K562 (cell line): ENCODE data around the gene HEY2. TPM values are rescaled to one million over a fixed set of nuclear protein-coding genes. Genes with fewer than 3 reads are reported as not detected.
A peak's percentile ranks its signal among the peaks of the same experiment; 100 is the strongest.

Experiments
- ATAC-seq: fragments of 200-7000 bp; cut with Tn5 transposase; 3 replicates; pipeline ENCODE4 v1.9.1; 2020; ENCODE audit warnings: moderate library complexity
- BruUV-seq: library from RNA; stranded (reverse); fragments of 400-500 nt; replicated peaks from 2 replicates; lab custom pipeline; 2021; lab: Mats Ljungman, UMichigan
- CTCF ChIA-PET: fragments of 300-600 bp; formaldehyde crosslinking; extraction: SDS; loops from one replicate; lab custom pipeline; 2021; ENCODE audit warnings: low intra/inter-chr PET ratio; lab: Yijun Ruan, JAX
- POLR2A ChIA-PET: fragments of 300-600, 350-650 bp; sonication (Branson Sonifier 250); formaldehyde crosslinking; extraction: SDS; loops from one replicate; lab custom pipeline; 2021; ENCODE audit warnings: antibody characterized with exemption, inconsistent platforms; lab: Yijun Ruan, JAX
- DNase-seq, 4 experiments: peaks; one replicate each; pipeline versions ENCODE4 v3.0.0 to v3.0.0-alpha.2; 2011 to 2018; ENCODE audit warnings: low spot score in 3 of 4, mixed read lengths in 3 of 4; ENCODE audit errors: extremely low read depth in 1 of 4
- FAIRE-seq: peaks from 2 replicates; lab custom pipeline; 2011; peaks lifted over from hg19 to GRCh38; lab: Jason Lieb, UNC
- H2AFZ ChIP-seq: 2 replicates; pipeline ENCODE4 v1.6.0; 2011; ENCODE audit warnings: low read depth, low read length, control low read depth, inconsistent platforms
- H3K27ac ChIP-seq: fragments of 200-600 bp; 3 replicates; pipeline ENCODE4 v1.8.0; 2011; ENCODE audit warnings: low read depth, mild to moderate bottlenecking, control low read depth, inconsistent platforms, low read length, moderate library complexity, mixed read lengths; ENCODE audit errors: extremely low read depth
- H3K27me3 ChIP-seq, 2 experiments: fragments of 300-600 bp in 1 of 2; 2 replicates in 1 of 2; 3 replicates in 1 of 2; pipeline versions ENCODE4 v1.6.0 to v1.8.0; 2011; ENCODE audit warnings: inconsistent platforms in 2 of 2, low read length in 2 of 2, mild to moderate bottlenecking in 1 of 2, mixed read lengths in 1 of 2, moderate library complexity in 1 of 2; ENCODE audit not compliant: control insufficient read depth in 2 of 2, insufficient read depth in 2 of 2
- H3K36me3 ChIP-seq: fragments of 300-600 bp; 3 replicates; pipeline ENCODE4 v1.8.0; 2011; ENCODE audit warnings: mild to moderate bottlenecking, low read length, inconsistent platforms; ENCODE audit not compliant: control insufficient read depth, insufficient read depth
- H3K4me1 ChIP-seq, 2 experiments: fragments of 200-600 bp in 1 of 2; replicated peaks in 1 of 2; 2 replicates in 1 of 2; 3 replicates in 1 of 2; pipeline versions ENCODE4 v1.5.1 to v1.8.0; 2011; ENCODE audit warnings: inconsistent platforms in 2 of 2, low read length in 2 of 2, mild to moderate bottlenecking in 1 of 2, mixed read lengths in 1 of 2, moderate library complexity in 1 of 2; ENCODE audit not compliant: control insufficient read depth in 2 of 2, insufficient read depth in 2 of 2
- H3K4me2 ChIP-seq: 2 replicates; pipeline ENCODE4 v1.6.1; 2011; ENCODE audit warnings: low read length, control low read depth, inconsistent platforms, mixed read lengths; ENCODE audit not compliant: insufficient read depth
- H3K4me3 ChIP-seq: fragments of 200-600 bp; sonication (generic), shearing (Covaris generic); 2 replicates; pipeline ENCODE4 v1.5.1; 2016; ENCODE audit warnings: control low read depth, inconsistent platforms
- H3K79me2 ChIP-seq: fragments of 200-600 bp; 3 replicates; pipeline ENCODE4 v1.8.0; 2011; ENCODE audit warnings: low read length, inconsistent platforms; ENCODE audit not compliant: control insufficient read depth, insufficient read depth
- H3K9ac ChIP-seq, 2 experiments: 2 replicates each; pipeline versions ENCODE4 v1.6.0 to v1.6.1; 2011; ENCODE audit warnings: low read depth in 2 of 2, low read length in 2 of 2, control low read depth in 1 of 2, inconsistent platforms in 1 of 2, mild to moderate bottlenecking in 1 of 2, mixed read lengths in 1 of 2; ENCODE audit not compliant: insufficient read depth in 1 of 2
- H3K9me1 ChIP-seq: one replicate; pipeline ENCODE4 v1.6.0; 2011; ENCODE audit warnings: inconsistent platforms, mild to moderate bottlenecking, low read length, moderate library complexity; ENCODE audit not compliant: control insufficient read depth, insufficient read depth
- H3K9me3 ChIP-seq: replicated peaks from 2 replicates; pipeline ENCODE4 v1.5.1; 2011; ENCODE audit warnings: low read depth, low read length, inconsistent platforms; ENCODE audit not compliant: control insufficient read depth, insufficient read depth
- H4K20me1 ChIP-seq: replicated peaks from 2 replicates; pipeline ENCODE4 v1.6.1; 2011; ENCODE audit warnings: low read length, inconsistent platforms, mixed read lengths; ENCODE audit not compliant: control insufficient read depth, insufficient read depth
- CBX2 ChIP-seq: fragments of 200-600 bp; sonication (generic); IDR thresholded peaks from one replicate; pipeline ENCODE4 v1.6.1; 2012; ENCODE audit warnings: mild to moderate bottlenecking, low read length, inconsistent platforms; ENCODE audit not compliant: insufficient read depth, poor library complexity, severe bottlenecking
- CCNT2 ChIP-seq: IDR thresholded peaks from 2 replicates; pipeline ENCODE4 v1.6.1; 2011; ENCODE audit warnings: borderline replicate concordance, low read depth, mild to moderate bottlenecking, moderate library complexity, mixed read lengths, low read length; ENCODE audit not compliant: insufficient read length; ENCODE audit errors: extremely low read depth
- IFI16 ChIP-seq: fragments of 250-450 bp; sonication (Bioruptor Pico); IDR thresholded peaks from 2 replicates; pipeline ENCODE4 v2.1.2; 2022; ENCODE audit warnings: mild to moderate bottlenecking, inconsistent platforms
- PYGO2 ChIP-seq: fragments of 450-650 bp; IDR thresholded peaks from 2 replicates; pipeline ENCODE4 v1.6.1; 2016; ENCODE audit warnings: mild to moderate bottlenecking, missing genetic modification characterization, moderate library complexity, missing compliant biosample characterization
- SAFB ChIP-seq: fragments of 200-400 bp; formaldehyde crosslinking; IDR thresholded peaks from 2 replicates; pipeline ENCODE4 v1.6.1; 2017; ENCODE audit warnings: low read depth, low read length, borderline replicate concordance
- SMAD2 ChIP-seq: fragments of 150-350 bp; IDR thresholded peaks from 2 replicates; pipeline ENCODE4 v1.6.1; 2014; ENCODE audit warnings: low read depth, mild to moderate bottlenecking, low read length
- SMC3 ChIP-seq: conservative IDR thresholded peaks from 2 replicates; pipeline ENCODE4 v1.6.1; 2011; ENCODE audit warnings: low read depth, low read length, improper control_type of control experiment; ENCODE audit not compliant: insufficient read depth
- TEAD2 ChIP-seq: fragments of 450-650 bp; IDR thresholded peaks from 2 replicates; pipeline ENCODE4 v1.6.1; 2016; ENCODE audit warnings: missing genetic modification characterization, control low read depth, missing compliant biosample characterization
- ZBTB40 ChIP-seq, 2 experiments: fragments of 450-650 bp in 1 of 2; sonication (generic) in 1 of 2; formaldehyde crosslinking in 1 of 2; IDR thresholded peaks; 2 replicates each; pipeline versions ENCODE4 v1.7.1 to v1.9.0; 2016 to 2022; ENCODE audit warnings: inconsistent platforms in 1 of 2, mild to moderate bottlenecking in 1 of 2, missing genetic modification reagents in 1 of 2
- ZNF717 ChIP-seq: fragments of 250-450 bp; sonication (Bioruptor Pico); IDR thresholded peaks from 2 replicates; pipeline ENCODE4 v1.5.0; 2021
- ZNF780A ChIP-seq: fragments of 250-450 bp; sonication (Bioruptor Pico); IDR thresholded peaks from 2 replicates; pipeline ENCODE4 v1.5.0; 2021; ENCODE audit warnings: mild to moderate bottlenecking
- WGBS: fragments of 100-300 bp; shearing (Covaris generic); methylation state at CpG from one replicate; pipeline ENCODE4 v1.1.6; 2016; ENCODE audit warnings: low coverage, mixed read lengths; ENCODE audit not compliant: insufficient coverage; ENCODE audit errors: missing lambda C conversion rate; 5-methylcytosine and 5-hydroxymethylcytosine counted together
- in situ Hi-C: fragments of 300-500 bp; cut with MboI; formaldehyde crosslinking; loops from 4 replicates; pipeline ENCODE4 v1.15.0; 2018; ENCODE audit warnings: inconsistent platforms, mixed read lengths
- intact Hi-C: fragments of 100-400 bp; cut with micrococcal nuclease; formaldehyde crosslinking; loops from 2 replicates; pipeline ENCODE4 v1.14.2; 2022
- polyA plus RNA-seq, 8 experiments: library from polyadenylated mRNA; depleted of rRNA in 4 of 8; stranded (reverse) in 5 of 8; unstranded in 3 of 8; fragments of >200 nt; fragmentation: Nextera tagmentation in 2 of 8; fragmentation: Illumina TruSeq in 1 of 8; extraction: Ambion mirVana in 2 of 8; extraction: Trizol in 1 of 8; gene quantifications; 2 replicates each; pipeline versions ENCODE4 v1.2.1 to v1.2.3, GENCODE V29; 2011 to 2014; ENCODE audit warnings: inconsistent platforms in 1 of 8, missing spikeins in 1 of 8
- total RNA-seq, 7 experiments: library from RNA; depleted of rRNA in 6 of 7; stranded (reverse); fragments of >200 nt in 6 of 7; fragmentation: Illumina TruSeq in 2 of 7; extraction: Trizol in 2 of 7; gene quantifications; 2 replicates each; pipeline versions ENCODE4 v1.2.1 to v1.2.3, GENCODE V29; 2011 to 2021; ENCODE audit warnings: low replicate concordance in 1 of 7
- TF ChIP-seq, protein P1 (sequence below): fragments of 250-450 bp; sonication (Bioruptor Pico); IDR thresholded peaks from 2 replicates; pipeline ENCODE4 v1.9.0; 2021; ENCODE audit warnings: mild to moderate bottlenecking

HEY2 gene
- total and polyA plus RNA-seq, 9 of the 15 experiments (the other 6 are each of a cell fraction or from before 2014, with no cell fraction given): 0.03 to 0.07 (median 0.06) TPM; not detected in 5

GRCh38 chr6:125779924-125780539 lies 30.6 kb downstream of the HEY2 start:
- peak; percentile 79 for ATAC-seq
- CTCF ChIA-PET: interaction anchor here (1.1 kb wide), 1 partner anchor 176 kb away, joined by 3 read pairs; no protein-coding TSS in a partner anchor
- Histone ChIP-seq H4K20me1 (no peaks in the 10 kb centered on the region), H3K4me2 (peak overlapping the region; percentile 88), H2AFZ (peak overlapping the region; percentile 98), H3K27me3 (no peaks in the 10 kb centered on the region), H3K36me3 (no peaks in the 10 kb centered on the region; the same call in 2 of the 3 replicates), H3K4me3 (peak overlapping the region; percentile 47), H3K9me1 (no peaks in the 10 kb centered on the region), H3K79me2 (peaks cover 32% of the 10 kb centered on the region), H3K4me1 (no peaks in the 10 kb centered on the region; a peak in 2 of 5 replicates), H3K9ac (peak overlapping the region; percentile 91 to 94; a peak in 2 of 4 replicates), H3K9me3 (0 out of 2 replicates have a peak, but pooled peaks cover 2% of the 10 kb centered on the region), H3K27ac (peak overlapping the region; percentile 98)
- BruUV-seq: no TSS peak
- intact Hi-C loops (loop anchor here (1.0 to 10.0 kb wide), 6 partner anchors 127 to 815 kb away; partner anchors contain the start of genes HINT3, RNF217 and TRMT11), in situ Hi-C loops (loop anchor here (10.0 kb wide), 1 partner anchor 1495 kb away; no protein-coding TSS in a partner anchor)
- DNase-seq: peak; percentile 87 to 94 (median 89)
- FAIRE-seq: peak; percentile 79
- POLR2A ChIA-PET: interaction anchor here (0.6 to 2.5 kb wide), 15 partner anchors 10 to 473 kb away, joined by 3 to 98 read pairs (median 6); partner anchors contain the start of genes HINT3, NCOA7 and TRMT11
- WGBS: 6% methylated on average over 17 of the region's 17 CpGs
- no peak for TF ChIP-seq PYGO2 (tag)
- peak; percentile 91 for TF ChIP-seq ZBTB40 (IDR thresholded peaks at IDR 0.05)
- TF ChIP-seq ZBTB40 (CRISPR knock-in tag; IDR thresholded peaks at IDR 0.05): no peak
- TF ChIP-seq CCNT2: no peak
- TF ChIP-seq SAFB: no peak
- TF ChIP-seq TEAD2: no peak
- TF ChIP-seq, protein P1, sequence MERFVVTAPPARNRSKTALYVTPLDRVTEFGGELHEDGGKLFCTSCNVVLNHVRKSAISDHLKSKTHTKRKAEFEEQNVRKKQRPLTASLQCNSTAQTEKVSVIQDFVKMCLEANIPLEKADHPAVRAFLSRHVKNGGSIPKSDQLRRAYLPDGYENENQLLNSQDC (CRISPR knock-in tag): no peak
- no peak for TF ChIP-seq ZNF717 (CRISPR knock-in tag)
- TF ChIP-seq CBX2: no peak
- TF ChIP-seq SMAD2: no peak
- TF ChIP-seq ZNF780A (CRISPR knock-in tag): no peak
- no peak for TF ChIP-seq IFI16 (CRISPR knock-in tag)
- no peak for TF ChIP-seq SMC3
